ENCODE data around the gene NETO1. TPM values are rescaled to one million over a fixed set of nuclear protein-coding genes. Genes with fewer than 3 reads are reported as not detected.

Gene NETO1
- polyA plus RNA-seq, 1 of the 3 experiments (the other 2 are of a cell fraction): not detected

GRCh38 chr18:72833471-72833870 is 34.3 kb downstream of the NETO1 start:
- DNase-seq: no peak
- WGBS (ENCODE audit: low lambda C conversion rate): 4% methylated on average over 7 of the region's 7 CpGs
- no peaks in the 10 kb centered on the region for H3K36me3 ChIP-seq (replicated peaks in 1 of 2; ENCODE audit: control insufficient read depth in 1 of 2, insufficient read depth in 2 of 2, low read length in 1 of 2)
- no peak overlapping the region for H2AFZ ChIP-seq (ENCODE audit: low read depth)
- ChIA-PET CTCF (interaction anchor here (1.4 kb wide), 1 partner anchor 8 kb away, joined by 5 read pairs; no protein-coding TSS in a partner anchor), POLR2A (no interaction called here)
- no peak for TF ChIP-seq RFX5 (IDR thresholded peaks at IDR 0.05; ENCODE audit: low read length)
- no peak for TF ChIP-seq MAX (IDR thresholded peaks at IDR 0.05; ENCODE audit: low read depth)
- no peak for TF ChIP-seq ELF1 (IDR thresholded peaks at IDR 0.05)
- TF ChIP-seq TCF12 (IDR thresholded peaks at IDR 0.05): no peak
- no peak for TF ChIP-seq EP300 (IDR thresholded peaks at IDR 0.05; ENCODE audit: borderline replicate concordance in 1 of 2, low read depth in 1 of 2, low read length in 1 of 2)
- no peak for TF ChIP-seq GABPA (IDR thresholded peaks at IDR 0.05; ENCODE audit: low read depth)
- TF ChIP-seq USF2 (IDR thresholded peaks at IDR 0.05; ENCODE audit: borderline replicate concordance, low read depth, low read length): no peak
- TF ChIP-seq CHD2 (IDR thresholded peaks at IDR 0.05; ENCODE audit: low read length, partially characterized antibody): no peak
- no peak for TF ChIP-seq FOXM1 (IDR thresholded peaks at IDR 0.05; ENCODE audit: low read depth)
- no peak for TF ChIP-seq JUND (IDR thresholded peaks at IDR 0.05)
- TF ChIP-seq CTCF (IDR thresholded peaks at IDR 0.05): no peak
- no peak for TF ChIP-seq MXI1 (IDR thresholded peaks at IDR 0.05; ENCODE audit: low read depth, low read length)
- TF ChIP-seq YY1 (IDR thresholded peaks at IDR 0.05; ENCODE audit: low read depth): no peak
- no peak for TF ChIP-seq IRF3 (IDR thresholded peaks at IDR 0.05; ENCODE audit: low read depth, low read length)
- H3K4me3 ChIP-seq (ENCODE audit: low read depth in 2 of 2, low read length in 1 of 2): no peak overlapping the region
- H3K9ac ChIP-seq: no peak overlapping the region
- no peaks in the 10 kb centered on the region for H3K79me2 ChIP-seq (ENCODE audit: insufficient read depth)
- no peaks in the 10 kb centered on the region for H3K27me3 ChIP-seq (ENCODE audit: insufficient read depth)
- no peaks in the 10 kb centered on the region for H4K20me1 ChIP-seq (ENCODE audit: insufficient read depth)
- no peaks in the 10 kb centered on the region for H3K9me3 ChIP-seq
- no peak overlapping the region for H3K4me2 ChIP-seq
- H3K9me2 ChIP-seq: no peaks in the 10 kb centered on the region
- H3F3A ChIP-seq (replicated peaks; ENCODE audit: insufficient read depth): no peaks in the 10 kb centered on the region
- H3K27ac ChIP-seq (ENCODE audit: low read depth in 2 of 2, low read length in 1 of 2): no peak overlapping the region
- H3K4me1 ChIP-seq (ENCODE audit: control insufficient read depth in 1 of 2, insufficient read depth in 2 of 2, low read depth in 1 of 2, low read length in 1 of 2): no peaks in the 10 kb centered on the region

GRCh38 chr18:72830109-72830508 is 37.7 kb downstream of the NETO1 start:
- no peak overlapping the region for H3K4me2 ChIP-seq
- no peaks in the 10 kb centered on the region for H3K9me3 ChIP-seq
- POLR2A ChIA-PET: no interaction called here
- H3K4me1 ChIP-seq (ENCODE audit: control insufficient read depth in 1 of 2, insufficient read depth in 2 of 2, low read depth in 1 of 2, low read length in 1 of 2): no peaks in the 10 kb centered on the region
- peak; percentile 95 for TF ChIP-seq REST (IDR thresholded peaks at IDR 0.05; ENCODE audit: low read depth, low read length)
- TF ChIP-seq USF1 (IDR thresholded peaks at IDR 0.05; ENCODE audit: borderline replicate concordance, low read depth): no peak
- no peak for TF ChIP-seq SIN3A (IDR thresholded peaks at IDR 0.05; ENCODE audit: borderline replicate concordance, low read depth, low read length)
- TF ChIP-seq CHD2 (IDR thresholded peaks at IDR 0.05; ENCODE audit: low read length, partially characterized antibody): no peak
- H3K79me2 ChIP-seq (ENCODE audit: insufficient read depth): no peaks in the 10 kb centered on the region
- no peaks in the 10 kb centered on the region for H3F3A ChIP-seq (replicated peaks; ENCODE audit: insufficient read depth)
- no peak for DNase-seq
- no peaks in the 10 kb centered on the region for H4K20me1 ChIP-seq (ENCODE audit: insufficient read depth)
- H3K27ac ChIP-seq (ENCODE audit: low read depth in 2 of 2, low read length in 1 of 2): no peak overlapping the region
- no peaks in the 10 kb centered on the region for H3K36me3 ChIP-seq (replicated peaks in 1 of 2; ENCODE audit: control insufficient read depth in 1 of 2, insufficient read depth in 2 of 2, low read length in 1 of 2)
- H3K4me3 ChIP-seq (ENCODE audit: low read depth in 2 of 2, low read length in 1 of 2): no peak overlapping the region
- 1% methylated on average over 10 of the region's 10 CpGs for WGBS (ENCODE audit: low lambda C conversion rate)
- CTCF ChIA-PET: no interaction called here
- no peak overlapping the region for H2AFZ ChIP-seq (ENCODE audit: low read depth)
- no peaks in the 10 kb centered on the region for H3K27me3 ChIP-seq (ENCODE audit: insufficient read depth)
- no peak overlapping the region for H3K9ac ChIP-seq
- H3K9me2 ChIP-seq: no peaks in the 10 kb centered on the region
